Kidney (tissue), 14 donors: Measurements from ENCODE around the gene TMEM131. TPM values are rescaled to one million over a fixed set of nuclear protein-coding genes. Genes with fewer than 3 reads are reported as not detected.

ENCODE experiments used
- DNase-seq, 5 donors: peaks; one replicate each; pipeline ENCODE4 v3.0.0-alpha.2; 2013 to 2020
- FAIRE-seq: peaks from 2 replicates; lab custom pipeline; 2012; peaks lifted over from hg19 to GRCh38; lab: Jason Lieb, UNC
- H3K27ac ChIP-seq, 2 donors: one replicate each; pipeline ENCODE4 v1.7.0; 2013; ENCODE audit warnings: low read depth in 2 of 2, low read length in 2 of 2, inconsistent platforms in 1 of 2
- H3K27me3 ChIP-seq: one replicate; pipeline ENCODE4 v1.7.1; 2013; ENCODE audit warnings: low read length, inconsistent platforms; ENCODE audit not compliant: control insufficient read depth, insufficient read depth
- H3K36me3 ChIP-seq, 3 donors: one replicate each; pipeline versions ENCODE4 v1.7.0 to v1.7.1; 2013; ENCODE audit warnings: low read length in 3 of 3, control low read depth in 1 of 3, inconsistent platforms in 1 of 3; ENCODE audit not compliant: insufficient read depth in 3 of 3, control insufficient read depth in 2 of 3
- H3K4me1 ChIP-seq, 3 donors: one replicate each; pipeline versions ENCODE4 v1.7.0 to v1.7.1; 2013; ENCODE audit warnings: low read length in 3 of 3, inconsistent platforms in 1 of 3, low read depth in 1 of 3; ENCODE audit not compliant: control insufficient read depth in 2 of 3, insufficient read depth in 2 of 3
- H3K4me3 ChIP-seq, 3 donors: one replicate each; pipeline versions ENCODE4 v1.7.0 to v1.8.1; 2013; ENCODE audit warnings: low read length in 3 of 3, control low read depth in 1 of 3, inconsistent platforms in 1 of 3
- H3K9ac ChIP-seq, 3 donors: one replicate each; pipeline versions ENCODE4 v1.7.0 to v1.7.1; 2013; ENCODE audit warnings: low read length in 3 of 3, control low read depth in 1 of 3, inconsistent platforms in 1 of 3
- H3K9me3 ChIP-seq, 3 donors: one replicate each; pipeline versions ENCODE4 v1.7.0 to v1.7.1; 2013; ENCODE audit warnings: low read length in 3 of 3, control low read depth in 1 of 3, inconsistent platforms in 1 of 3; ENCODE audit not compliant: control insufficient read depth in 2 of 3, insufficient read depth in 1 of 3
- intact Hi-C: fragments of 100-400 bp; cut with DNase I; formaldehyde crosslinking; loops from one replicate; pipeline ENCODE4 v1.11.1; 2022
- polyA plus RNA-seq: library from polyadenylated mRNA; stranded (reverse); fragments of 350-450 nt; fragmentation: Illumina TruSeq; extraction: RNeasy Lipid Tissue Mini Kit (QIAGEN cat#74804); gene quantifications from one replicate; pipeline ENCODE4 v1.2.3, GENCODE V29; 2014; ENCODE audit warnings: low read depth, low replicate concordance; ENCODE audit not compliant: insufficient read depth
- total RNA-seq: library from RNA; stranded (reverse); fragmentation: NEBNext Ultra II Directional; extraction: Animal tissue kit (Norgen Biotek cat#: 25700); gene quantifications from one replicate; pipeline ENCODE4 v1.2.1, GENCODE V29; 2021
- TF ChIP-seq, protein P1 (sequence below): IDR thresholded peaks from 3 replicates; pipeline ENCODE4 v1.5.1; 2012; ENCODE audit warnings: mild to moderate bottlenecking, moderate library complexity, borderline replicate concordance; ENCODE audit not compliant: insufficient read depth; ENCODE audit errors: extremely low read depth
- donor health status: control.
- donor health status: control.
- donor health status: control.
- donor health status: control.
- donor health status: control.
- donor health status: DM: yes; HTN: yes; CAD: no.
- donor health status: Normal renal cell carcinoma (clear cell type).

The TMEM131 gene
- total and polyA plus RNA-seq, 2 donors from 2014 or later, result 8.0 to 38.4 TPM

DNA sequence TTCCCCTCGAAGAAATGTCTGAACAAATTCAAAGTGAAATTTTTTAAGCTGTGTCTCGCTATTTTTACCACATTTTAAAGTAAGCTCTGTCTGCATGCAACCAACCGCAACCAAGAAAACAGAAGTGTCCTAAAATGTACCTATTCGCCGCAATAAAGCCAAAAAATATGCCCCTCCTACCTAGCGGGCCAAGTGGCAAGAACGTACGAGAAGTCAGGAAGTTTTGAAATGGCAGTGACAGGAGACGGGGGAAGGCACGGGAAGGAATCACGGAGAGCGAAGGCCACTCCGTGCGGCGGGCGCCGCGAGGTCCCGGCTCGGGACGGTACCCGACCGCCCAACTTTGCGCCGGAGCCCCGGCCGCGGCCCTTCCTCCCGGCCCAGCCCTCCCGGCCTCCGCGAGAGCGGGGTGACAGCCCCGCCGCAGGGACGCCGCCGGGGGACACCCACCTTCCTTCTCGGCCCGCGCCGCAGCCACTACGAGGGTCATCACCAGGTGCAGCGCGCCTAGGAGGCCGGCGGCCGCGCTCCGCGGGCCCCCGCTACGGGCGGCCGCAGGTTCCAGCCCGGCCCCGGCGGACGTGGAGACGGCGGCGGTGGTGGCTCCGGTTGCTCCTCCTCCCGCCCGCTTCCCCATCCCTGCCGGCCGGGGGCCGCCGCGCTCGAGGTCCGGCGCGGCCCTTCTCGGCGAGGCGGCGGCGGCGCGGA lies 568 bp downstream of the TMEM131 start:
- Histone ChIP-seq H3K27ac (peak overlapping the region; percentile 97 to 99), H3K9ac (peak overlapping the region; percentile 93 to 95 (median 94)), H3K9me3 (no peaks in the 10 kb centered on the region), H3K4me3 (peak overlapping the region; percentile 93 to 95 (median 94)), H3K27me3 (no peaks in the 10 kb centered on the region), H3K4me1 (peaks cover 2 to 12% (median 4%) of the 10 kb centered on the region in 3 donors), H3K36me3 (no peaks in the 10 kb centered on the region)
- DNase-seq (peak in 4 of 5 donors; percentile 53 to 88 (median 64)), FAIRE-seq (no peak)
- intact Hi-C loops, result no loop called here
- TF ChIP-seq, protein P1, sequence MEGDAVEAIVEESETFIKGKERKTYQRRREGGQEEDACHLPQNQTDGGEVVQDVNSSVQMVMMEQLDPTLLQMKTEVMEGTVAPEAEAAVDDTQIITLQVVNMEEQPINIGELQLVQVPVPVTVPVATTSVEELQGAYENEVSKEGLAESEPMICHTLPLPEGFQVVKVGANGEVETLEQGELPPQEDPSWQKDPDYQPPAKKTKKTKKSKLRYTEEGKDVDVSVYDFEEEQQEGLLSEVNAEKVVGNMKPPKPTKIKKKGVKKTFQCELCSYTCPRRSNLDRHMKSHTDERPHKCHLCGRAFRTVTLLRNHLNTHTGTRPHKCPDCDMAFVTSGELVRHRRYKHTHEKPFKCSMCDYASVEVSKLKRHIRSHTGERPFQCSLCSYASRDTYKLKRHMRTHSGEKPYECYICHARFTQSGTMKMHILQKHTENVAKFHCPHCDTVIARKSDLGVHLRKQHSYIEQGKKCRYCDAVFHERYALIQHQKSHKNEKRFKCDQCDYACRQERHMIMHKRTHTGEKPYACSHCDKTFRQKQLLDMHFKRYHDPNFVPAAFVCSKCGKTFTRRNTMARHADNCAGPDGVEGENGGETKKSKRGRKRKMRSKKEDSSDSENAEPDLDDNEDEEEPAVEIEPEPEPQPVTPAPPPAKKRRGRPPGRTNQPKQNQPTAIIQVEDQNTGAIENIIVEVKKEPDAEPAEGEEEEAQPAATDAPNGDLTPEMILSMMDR, result no peak

DNA sequence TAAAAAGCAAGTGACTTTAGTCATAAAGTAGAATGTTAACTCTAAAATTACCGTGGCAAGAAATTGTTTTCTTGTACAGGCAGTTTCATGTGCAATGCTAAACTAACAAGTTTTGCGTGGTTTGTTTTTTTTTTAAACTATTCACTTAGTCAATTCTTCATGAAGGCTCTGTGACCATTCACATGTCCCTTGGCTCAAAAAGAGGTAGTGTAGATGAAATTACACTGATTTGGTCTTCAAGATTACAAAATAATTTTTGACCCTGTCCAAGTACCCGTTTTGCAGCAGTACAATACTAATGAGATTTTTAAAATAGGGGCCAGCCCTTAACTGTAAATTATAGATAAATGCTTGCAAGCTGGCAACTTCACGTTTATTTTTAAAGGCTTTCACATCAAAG lies 1.3 kb downstream of the TMEM131 start:
- peak overlapping the region; percentile 93 to 95 (median 94) for H3K4me3 ChIP-seq
- peak overlapping the region in 1 of 2 donors; percentile 99 for H3K27ac ChIP-seq
- TF ChIP-seq, protein P1, result no peak
- H3K4me1 ChIP-seq, result peaks cover 2 to 12% (median 4%) of the 10 kb centered on the region in 3 donors
- peak overlapping the region; percentile 93 to 95 (median 94) for H3K9ac ChIP-seq
- intact Hi-C loops, result no loop called here
- H3K27me3 ChIP-seq, result no peaks in the 10 kb centered on the region
- no peak for FAIRE-seq
- no peaks in the 10 kb centered on the region for H3K9me3 ChIP-seq
- no peaks in the 10 kb centered on the region for H3K36me3 ChIP-seq
- DNase-seq, result no peak

GRCh38 chr2:97993926-97994325 lies 1.8 kb downstream of the TMEM131 start:
- FAIRE-seq (no peak), DNase-seq (no peak)
- TF ChIP-seq, protein P1, result no peak
- intact Hi-C loops, result no loop called here
- Histone ChIP-seq H3K9ac (peak overlapping the region in 2 of 3 donors; percentile 11 to 93), H3K4me1 (peaks cover 2 to 12% (median 4%) of the 10 kb centered on the region in 3 donors), H3K36me3 (no peaks in the 10 kb centered on the region), H3K27ac (no peak overlapping the region), H3K9me3 (no peaks in the 10 kb centered on the region), H3K4me3 (peak overlapping the region; percentile 37 to 95 (median 94)), H3K27me3 (no peaks in the 10 kb centered on the region)
